ENCODE measurements around the gene LDLR.

The LDLR gene

GRCh38 chr19:11090264-11090996 is 1.2 kb downstream of the LDLR start:
- TF ChIP-seq GATA3 (IDR thresholded peaks at IDR 0.05; ENCODE audit: low read depth, low read length) (no peak), GATA2 (IDR thresholded peaks at IDR 0.05; ENCODE audit: low read depth, low read length) (no peak)

GRCh38 chr19:11090997-11091702 is 1.9 kb downstream of the LDLR start:
- TF ChIP-seq GATA2 (IDR thresholded peaks at IDR 0.05; ENCODE audit: low read depth, low read length) (no peak), GATA3 (IDR thresholded peaks at IDR 0.05; ENCODE audit: low read depth, low read length) (no peak)

- TF ChIP-seq GATA3 (IDR thresholded peaks at IDR 0.05; ENCODE audit: low read depth, low read length) (no peak), GATA2 (IDR thresholded peaks at IDR 0.05; ENCODE audit: low read depth, low read length) (no peak)
Observed at GRCh38 chr19:11091703-11092153, 2.5 kb downstream of the LDLR start.

- TF ChIP-seq GATA2 (IDR thresholded peaks at IDR 0.05; ENCODE audit: low read depth, low read length) (no peak), GATA3 (IDR thresholded peaks at IDR 0.05; ENCODE audit: low read depth, low read length) (no peak)
Observed at GRCh38 chr19:11092181-11092538, 2.9 kb downstream of the LDLR start.

- TF ChIP-seq GATA2 (IDR thresholded peaks at IDR 0.05; ENCODE audit: low read depth, low read length) (no peak), GATA3 (IDR thresholded peaks at IDR 0.05; ENCODE audit: low read depth, low read length) (no peak)
Observed at GRCh38 chr19:11093689-11094238, 4.5 kb downstream of the LDLR start.

GRCh38 chr19:11094520-11094894 is 5.2 kb downstream of the LDLR start:
- TF ChIP-seq GATA2 (IDR thresholded peaks at IDR 0.05; ENCODE audit: low read depth, low read length) = no peak
- TF ChIP-seq GATA3 (IDR thresholded peaks at IDR 0.05; ENCODE audit: low read depth, low read length) = no peak

- TF ChIP-seq GATA3 (IDR thresholded peaks at IDR 0.05; ENCODE audit: low read depth, low read length) (no peak), GATA2 (IDR thresholded peaks at IDR 0.05; ENCODE audit: low read depth, low read length) (no peak)
Observed at GRCh38 chr19:11096210-11096841, 7.1 kb downstream of the LDLR start.

- TF ChIP-seq GATA2 (IDR thresholded peaks at IDR 0.05; ENCODE audit: low read depth, low read length) (no peak), GATA3 (IDR thresholded peaks at IDR 0.05; ENCODE audit: low read depth, low read length) (no peak)
Observed at GRCh38 chr19:11098327-11098726, 9.1 kb downstream of the LDLR start.

- TF ChIP-seq GATA2 (IDR thresholded peaks at IDR 0.05; ENCODE audit: low read depth, low read length) (no peak), GATA3 (IDR thresholded peaks at IDR 0.05; ENCODE audit: low read depth, low read length) (no peak)
Observed at GRCh38 chr19:11098861-11099260, 9.6 kb downstream of the LDLR start.

- TF ChIP-seq GATA2 (IDR thresholded peaks at IDR 0.05; ENCODE audit: low read depth, low read length) (no peak), GATA3 (IDR thresholded peaks at IDR 0.05; ENCODE audit: low read depth, low read length) (no peak)
Observed at GRCh38 chr19:11100049-11100448, 10.8 kb downstream of the LDLR start.

- TF ChIP-seq GATA3 (IDR thresholded peaks at IDR 0.05; ENCODE audit: low read depth, low read length) = no peak
Observed at GRCh38 chr19:11101057-11101456, 11.8 kb downstream of the LDLR start.

GRCh38 chr19:11102944-11103343 is 13.7 kb downstream of the LDLR start:
- no peak for TF ChIP-seq GATA3 (IDR thresholded peaks at IDR 0.05; ENCODE audit: low read depth, low read length)

- TF ChIP-seq GATA3 (IDR thresholded peaks at IDR 0.05; ENCODE audit: low read depth, low read length) (no peak), GATA2 (IDR thresholded peaks at IDR 0.05; ENCODE audit: low read depth, low read length) (no peak)
Observed at GRCh38 chr19:11105014-11105636, 15.9 kb downstream of the LDLR start.

- TF ChIP-seq GATA3 (IDR thresholded peaks at IDR 0.05; ENCODE audit: low read depth, low read length) = no peak
- TF ChIP-seq GATA2 (IDR thresholded peaks at IDR 0.05; ENCODE audit: low read depth, low read length) = no peak
Observed at GRCh38 chr19:11106477-11106876, 17.2 kb downstream of the LDLR start.

All from SH-SY5Y (cell line).